MM.1S (cell line): Measurements from ENCODE around the gene SDK1.

Experiments used
- DNase-seq: peaks from one replicate; pipeline ENCODE4 v3.0.0-alpha.2; 2015
- H2AFZ ChIP-seq: fragments of 300-600 bp; sonication (generic); 2 replicates; pipeline ENCODE4 v1.6.0; 2016; ENCODE audit warnings: antibody characterized with exemption, low read length
- H3F3A ChIP-seq: fragments of 300-600 bp; sonication (generic); 2 replicates; pipeline ENCODE4 v1.6.1; 2016; ENCODE audit warnings: mild to moderate bottlenecking, antibody characterized with exemption, low read length, moderate library complexity, mixed read lengths; ENCODE audit not compliant: insufficient read depth
- H3K27ac ChIP-seq: fragments of 300-600 bp; sonication (generic); 2 replicates; pipeline ENCODE4 v1.5.1; 2016; ENCODE audit warnings: mild to moderate bottlenecking, low read length
- H3K27me3 ChIP-seq: fragments of 300-600 bp; sonication (generic); replicated peaks from 2 replicates; pipeline ENCODE4 v1.6.0; 2016; ENCODE audit warnings: low read length; ENCODE audit not compliant: insufficient read depth
- H3K36me3 ChIP-seq: fragments of 300-600 bp; sonication (generic); replicated peaks from 2 replicates; pipeline ENCODE4 v1.6.1; 2016; ENCODE audit warnings: mild to moderate bottlenecking, low read length, mixed read lengths; ENCODE audit not compliant: insufficient read depth
- H3K4me1 ChIP-seq: fragments of 300-600 bp; sonication (generic); 2 replicates; pipeline ENCODE4 v1.6.1; 2016; ENCODE audit warnings: low read length, mixed read lengths
- H3K4me2 ChIP-seq: fragments of 300-600 bp; sonication (generic); 2 replicates; pipeline ENCODE4 v1.6.0; 2016; ENCODE audit warnings: low read depth, low read length
- H3K4me3 ChIP-seq: fragments of 300-600 bp; sonication (generic); 2 replicates; pipeline ENCODE4 v1.5.1; 2016; ENCODE audit warnings: low read length, mixed read lengths
- H3K79me2 ChIP-seq: fragments of 300-600 bp; sonication (generic); 2 replicates; pipeline ENCODE4 v1.6.1; 2016; ENCODE audit warnings: mixed run types, low read length, mixed read lengths
- H3K9ac ChIP-seq: fragments of 300-600 bp; sonication (generic); 2 replicates; pipeline ENCODE4 v1.6.1; 2016; ENCODE audit warnings: low read length, mixed read lengths
- H3K9me2 ChIP-seq: fragments of 300-600 bp; sonication (generic); replicated peaks from 2 replicates; pipeline ENCODE4 v1.6.1; 2016; ENCODE audit warnings: mild to moderate bottlenecking, low read length, mixed read lengths; ENCODE audit not compliant: insufficient read depth
- H3K9me3 ChIP-seq: fragments of 300-600 bp; sonication (generic); replicated peaks from 2 replicates; pipeline ENCODE4 v1.6.1; 2016; ENCODE audit warnings: mild to moderate bottlenecking, low read length, mixed read lengths; ENCODE audit not compliant: insufficient read depth
- H4K20me1 ChIP-seq: fragments of 300-600 bp; sonication (generic); 2 replicates; pipeline ENCODE4 v1.6.1; 2016; ENCODE audit warnings: mild to moderate bottlenecking, low read length, moderate library complexity, mixed read lengths; ENCODE audit not compliant: insufficient read depth
- EZH2 ChIP-seq: fragments of 300-600 bp; sonication (generic); optimal IDR thresholded peaks from 2 replicates; pipeline ENCODE3; 2017; ENCODE audit warnings: low read depth, mild to moderate bottlenecking, antibody characterized with exemption, low read length, mixed read lengths
- EZH2phosphoT487 ChIP-seq: fragments of 300-600 bp; sonication (generic); IDR thresholded peaks from 2 replicates; pipeline ENCODE4 v1.6.1; 2018; ENCODE audit warnings: antibody characterized with exemption, low read length
- TF ChIP-seq, protein P1 (sequence below): fragments of 300-600 bp; sonication (generic); IDR thresholded peaks from 2 replicates; pipeline ENCODE4 v1.5.1; 2016; ENCODE audit warnings: antibody characterized with exemption, low read length, mixed read lengths

Gene SDK1

DNA sequence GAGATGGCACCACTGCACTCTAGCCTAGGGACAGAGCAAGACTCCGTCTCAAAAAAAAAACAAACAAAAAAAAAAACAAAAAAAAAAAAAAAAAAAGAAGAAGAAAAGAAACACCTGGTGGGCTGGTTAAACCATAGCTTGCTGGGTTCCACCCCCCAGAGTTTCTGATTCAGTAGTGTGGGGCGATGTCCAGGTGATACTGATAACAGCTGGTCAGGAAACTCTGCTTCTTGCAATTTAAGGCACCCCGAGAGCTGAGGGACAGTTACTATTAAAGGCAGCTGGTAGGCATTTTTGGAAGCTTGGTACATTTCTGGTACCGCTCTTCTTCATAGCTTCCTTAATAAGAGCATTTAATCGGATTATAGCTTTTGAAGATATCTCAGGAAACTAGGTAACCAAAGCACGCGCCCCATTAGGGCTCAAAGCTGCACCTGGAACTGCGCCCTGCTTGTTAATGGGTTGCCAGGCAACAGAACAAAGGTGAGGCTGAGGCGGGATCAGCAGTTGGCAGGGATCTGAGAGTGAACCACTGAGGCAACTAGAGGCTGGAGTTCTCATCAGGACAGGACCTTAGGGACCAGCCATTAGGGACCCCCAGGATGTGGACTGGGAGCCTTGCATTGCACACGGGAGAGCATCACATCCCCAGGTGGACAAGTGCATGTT, 6.5 kb upstream of the SDK1 start:
- no peaks in the 10 kb centered on the region for H3F3A ChIP-seq
- H3K27ac ChIP-seq = peak overlapping the region; percentile 31; the same call in 1 of the 2 replicates
- DNase-seq = peak; percentile 68
- TF ChIP-seq EZH2 (no peak), EZH2phosphoT487 (no peak)
- TF ChIP-seq, protein P1, sequence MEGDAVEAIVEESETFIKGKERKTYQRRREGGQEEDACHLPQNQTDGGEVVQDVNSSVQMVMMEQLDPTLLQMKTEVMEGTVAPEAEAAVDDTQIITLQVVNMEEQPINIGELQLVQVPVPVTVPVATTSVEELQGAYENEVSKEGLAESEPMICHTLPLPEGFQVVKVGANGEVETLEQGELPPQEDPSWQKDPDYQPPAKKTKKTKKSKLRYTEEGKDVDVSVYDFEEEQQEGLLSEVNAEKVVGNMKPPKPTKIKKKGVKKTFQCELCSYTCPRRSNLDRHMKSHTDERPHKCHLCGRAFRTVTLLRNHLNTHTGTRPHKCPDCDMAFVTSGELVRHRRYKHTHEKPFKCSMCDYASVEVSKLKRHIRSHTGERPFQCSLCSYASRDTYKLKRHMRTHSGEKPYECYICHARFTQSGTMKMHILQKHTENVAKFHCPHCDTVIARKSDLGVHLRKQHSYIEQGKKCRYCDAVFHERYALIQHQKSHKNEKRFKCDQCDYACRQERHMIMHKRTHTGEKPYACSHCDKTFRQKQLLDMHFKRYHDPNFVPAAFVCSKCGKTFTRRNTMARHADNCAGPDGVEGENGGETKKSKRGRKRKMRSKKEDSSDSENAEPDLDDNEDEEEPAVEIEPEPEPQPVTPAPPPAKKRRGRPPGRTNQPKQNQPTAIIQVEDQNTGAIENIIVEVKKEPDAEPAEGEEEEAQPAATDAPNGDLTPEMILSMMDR = no peak
- peak overlapping the region; percentile 12; the same call in 1 of the 2 replicates for H3K4me2 ChIP-seq
- no peaks in the 10 kb centered on the region for H3K36me3 ChIP-seq
- H3K27me3 ChIP-seq = no peaks in the 10 kb centered on the region
- no peak overlapping the region for H2AFZ ChIP-seq
- H3K9me3 ChIP-seq = 0 out of 2 replicates have a peak, but pooled peaks cover 2% of the 10 kb centered on the region
- peaks cover 6% of the 10 kb centered on the region; the same call in 1 of the 2 replicates for H3K4me1 ChIP-seq
- H3K4me3 ChIP-seq = no peak overlapping the region
- no peaks in the 10 kb centered on the region for H4K20me1 ChIP-seq
- H3K9me2 ChIP-seq = no peaks in the 10 kb centered on the region
- no peaks in the 10 kb centered on the region for H3K79me2 ChIP-seq
- no peak overlapping the region for H3K9ac ChIP-seq

DNA sequence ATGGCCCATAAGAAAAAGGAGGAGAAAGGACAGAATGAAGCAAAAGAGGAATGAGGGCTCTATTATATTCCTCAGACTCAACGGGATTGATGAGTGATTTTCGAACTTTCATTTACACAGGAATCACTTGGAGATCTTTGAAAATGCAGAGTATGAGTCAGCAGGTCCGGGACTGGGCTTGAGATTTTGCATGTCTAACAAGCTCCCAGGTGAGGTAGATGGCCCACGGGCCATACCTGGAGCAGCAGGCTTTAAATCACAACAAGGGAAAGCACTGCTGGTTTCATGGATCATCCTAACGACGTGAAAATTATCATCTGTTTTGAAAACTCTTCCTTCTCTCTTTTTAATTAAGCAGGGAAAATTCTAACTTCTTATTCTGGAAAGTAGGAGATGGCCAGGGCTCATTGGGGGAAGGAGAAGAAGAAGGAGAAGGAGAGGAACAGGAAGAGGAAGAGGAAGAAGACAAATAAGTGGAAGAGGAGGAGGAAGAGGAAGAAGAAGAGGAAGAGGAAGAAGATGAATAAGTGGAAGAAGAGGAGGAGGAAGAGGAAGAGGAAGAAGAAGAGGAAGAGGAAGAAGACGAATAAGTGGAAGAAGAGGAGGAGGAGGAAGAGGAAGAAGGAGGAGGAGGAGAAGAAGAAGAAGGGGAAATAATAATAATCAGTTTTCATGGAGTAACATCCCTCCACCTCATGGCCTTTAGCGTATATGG, 3.8 kb upstream of the SDK1 start:
- Histone ChIP-seq H3K4me3 (no peak overlapping the region), H3K9me2 (no peaks in the 10 kb centered on the region), H3K79me2 (no peaks in the 10 kb centered on the region), H3K27ac (no peak overlapping the region), H3K4me2 (no peak overlapping the region), H3K4me1 (peaks cover 6% of the 10 kb centered on the region; the same call in 1 of the 2 replicates), H3K9ac (no peak overlapping the region), H3F3A (no peaks in the 10 kb centered on the region), H3K9me3 (no peaks in the 10 kb centered on the region), H3K36me3 (no peaks in the 10 kb centered on the region), H3K27me3 (no peaks in the 10 kb centered on the region), H4K20me1 (no peaks in the 10 kb centered on the region), H2AFZ (no peak overlapping the region)
- DNase-seq = no peak
- no peak for TF ChIP-seq EZH2phosphoT487
- TF ChIP-seq, protein P1 = no peak
- TF ChIP-seq EZH2 = no peak

DNA sequence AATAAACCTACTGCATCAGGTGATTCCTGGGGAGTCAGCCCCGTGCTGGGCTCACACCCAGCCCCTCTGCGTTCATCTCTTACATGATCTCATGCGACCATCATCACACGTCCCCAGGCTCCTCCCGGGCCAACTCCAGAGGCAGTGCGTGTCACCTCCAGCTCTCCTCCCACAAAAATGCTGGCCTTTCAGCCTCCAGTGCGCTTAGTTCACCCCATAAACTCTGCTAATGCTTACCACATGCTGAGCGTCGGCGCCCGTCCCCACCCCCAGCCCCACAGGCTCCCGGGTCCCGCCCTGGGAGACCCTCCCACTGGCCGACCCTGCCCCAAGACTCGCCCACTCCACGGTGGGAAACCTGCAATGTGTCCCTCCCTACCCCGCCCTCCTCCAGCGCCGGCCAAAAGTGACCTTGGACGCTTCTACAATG, 816 bp upstream of the SDK1 start:
- H3F3A ChIP-seq = no peaks in the 10 kb centered on the region
- no peak overlapping the region for H3K9ac ChIP-seq
- peak overlapping the region; percentile 45; the same call in 1 of the 2 replicates for H2AFZ ChIP-seq
- no peaks in the 10 kb centered on the region for H3K27me3 ChIP-seq
- H3K9me2 ChIP-seq = no peaks in the 10 kb centered on the region
- H4K20me1 ChIP-seq = no peaks in the 10 kb centered on the region
- no peaks in the 10 kb centered on the region for H3K4me1 ChIP-seq
- H3K27ac ChIP-seq = no peak overlapping the region
- no peaks in the 10 kb centered on the region for H3K79me2 ChIP-seq
- no peaks in the 10 kb centered on the region for H3K9me3 ChIP-seq
- TF ChIP-seq, protein P1 = no peak
- TF ChIP-seq EZH2phosphoT487 (no peak), EZH2 (no peak)
- H3K4me2 ChIP-seq = peak overlapping the region; percentile 32; the same call in 1 of the 2 replicates
- no peak for DNase-seq
- H3K4me3 ChIP-seq = peak overlapping the region; percentile 33; the same call in 1 of the 2 replicates
- H3K36me3 ChIP-seq = no peaks in the 10 kb centered on the region
